ENCODE results near the gene CERS5.

GRCh38 chr12:50187084-50187900, 20.1 kb upstream of the CERS5 start:
- TF ChIP-seq CTCF (IDR thresholded peaks at IDR 0.05; ENCODE audit: low read depth, low read length) (no peak), POLR2A (IDR thresholded peaks at IDR 0.05; ENCODE audit: extremely low read depth, insufficient read length) (no peak), MYC (IDR thresholded peaks at IDR 0.05; ENCODE audit: low read depth, low read length) (no peak), MAX (IDR thresholded peaks at IDR 0.05; ENCODE audit: low read depth, low read length) (no peak)

Measured in NB4 (cell line).